GDM1 (cell line): ENCODE results near the gene DNM2.
"Not testable (repeated sequence)": the region's sequence is repeated elsewhere in the genome, so short reads cannot be mapped to it uniquely, and the experiment has no call there.

ENCODE experiments used
- DNase-seq: peaks from one replicate; lab custom pipeline; 2025; lab: John Stamatoyannopoulos, UW

The DNM2 gene

GRCh38 chr19:10752237-10752912 lies 34.5 kb downstream of the DNM2 start:
- no peak for DNase-seq

- DNase-seq = no peak
Measured at GRCh38 chr19:10752913-10753704, 35.2 kb downstream of the DNM2 start.

GRCh38 chr19:10756371-10756770 lies 38.5 kb downstream of the DNM2 start:
- no peak for DNase-seq

GRCh38 chr19:10756791-10757190 lies 38.9 kb downstream of the DNM2 start:
- no peak for DNase-seq

GRCh38 chr19:10758050-10758449 lies 40.2 kb downstream of the DNM2 start:
- DNase-seq = not testable (repeated sequence)

- no peak for DNase-seq
Measured at GRCh38 chr19:10758978-10759377, 41.1 kb downstream of the DNM2 start.

GRCh38 chr19:10760273-10760944 lies 42.5 kb downstream of the DNM2 start:
- no peak for DNase-seq

- no peak for DNase-seq
Measured at GRCh38 chr19:10761443-10762250, 43.8 kb downstream of the DNM2 start.

- DNase-seq = no peak
Measured at GRCh38 chr19:10762656-10763055, 44.8 kb downstream of the DNM2 start.

GRCh38 chr19:10763411-10763810 lies 45.5 kb downstream of the DNM2 start:
- DNase-seq = no peak

- no peak for DNase-seq
Measured at GRCh38 chr19:10763828-10764339, 46.0 kb downstream of the DNM2 start.

GRCh38 chr19:10764340-10764894 lies 46.5 kb downstream of the DNM2 start:
- DNase-seq = no peak

GRCh38 chr19:10766049-10766623 lies 48.3 kb downstream of the DNM2 start:
- DNase-seq = no peak

GRCh38 chr19:10766671-10767201 lies 48.9 kb downstream of the DNM2 start:
- DNase-seq = no peak

GRCh38 chr19:10767726-10768125 lies 49.8 kb downstream of the DNM2 start:
- no peak for DNase-seq

GRCh38 chr19:10768369-10768768 lies 50.5 kb downstream of the DNM2 start:
- DNase-seq = no peak

- no peak for DNase-seq
Measured at GRCh38 chr19:10768936-10769335, 51.1 kb downstream of the DNM2 start.

- no peak for DNase-seq
Measured at GRCh38 chr19:10769533-10770491, 51.9 kb downstream of the DNM2 start.

- DNase-seq = no peak
Measured at GRCh38 chr19:10773969-10774368, 56.1 kb downstream of the DNM2 start.

GRCh38 chr19:10774893-10775292 lies 57.0 kb downstream of the DNM2 start:
- DNase-seq = no peak
